Measurements from ENCODE around the gene LRRC8D.
A peak's percentile ranks its signal among the peaks of the same experiment; 100 is the strongest.

The LRRC8D gene

GRCh38 chr1:89953131-89953626 is 132.3 kb downstream of the LRRC8D start:
- H2AFZ ChIP-seq (ENCODE audit: low read depth, low read length): no peak overlapping the region
- no peak overlapping the region for H2AK5ac ChIP-seq (ENCODE audit: low read length, severe bottlenecking)
- H3K14ac ChIP-seq (ENCODE audit: low read length in 2 of 2): no peak overlapping the region
- no peaks in the 10 kb centered on the region for H3K36me3 ChIP-seq (ENCODE audit: control insufficient read depth in 1 of 2, insufficient read depth in 2 of 2, low read depth in 1 of 2, low read length in 2 of 2)
- H3K27me3 ChIP-seq (ENCODE audit: control insufficient read depth in 1 of 2, insufficient read depth in 1 of 2, low read length in 2 of 2): no peaks in the 10 kb centered on the region
- peak overlapping the region; percentile 62 for H2BK15ac ChIP-seq (ENCODE audit: low read depth, poor library complexity, severe bottlenecking)
- peak overlapping the region; percentile 36 for H2BK120ac ChIP-seq (ENCODE audit: low read depth, low read length)
- H3K27ac ChIP-seq (ENCODE audit: low read length, poor library complexity, severe bottlenecking): peak overlapping the region; percentile 87
- H3K18ac ChIP-seq (ENCODE audit: low read depth in 1 of 2, low read length in 2 of 2): peak overlapping the region in 1 of 2 experiments; percentile 40
- WGBS: 17% methylated on average over 1 of the region's 1 CpG
- no peak overlapping the region for H4K8ac ChIP-seq (ENCODE audit: low read length)
- no peak overlapping the region for H3K4me2 ChIP-seq (ENCODE audit: low read length, poor library complexity, severe bottlenecking)
- H4K91ac ChIP-seq (ENCODE audit: low read length): no peak overlapping the region
- no peak overlapping the region for H3K4ac ChIP-seq (ENCODE audit: low read depth in 1 of 2, low read length in 2 of 2)
- H3K4me3 ChIP-seq (ENCODE audit: insufficient read depth in 1 of 2, low read depth in 1 of 2, low read length in 2 of 2): no peak overlapping the region
- H3K4me1 ChIP-seq (ENCODE audit: control insufficient read depth, insufficient read depth, low read depth, low read length): peaks cover 4% of the 10 kb centered on the region
- H2BK5ac ChIP-seq (ENCODE audit: low read depth, low read length, poor library complexity, severe bottlenecking): no peak overlapping the region
- peak; percentile 67 for DNase-seq
- H3K9me3 ChIP-seq (ENCODE audit: control insufficient read depth, low read length): no peaks in the 10 kb centered on the region
- no peak overlapping the region for H3K23ac ChIP-seq (ENCODE audit: low read length in 2 of 2)
- H2BK12ac ChIP-seq (ENCODE audit: low read length in 2 of 2): peak overlapping the region; percentile 48 to 83
- H3K79me1 ChIP-seq (replicated peaks; ENCODE audit: low read length, poor library complexity, severe bottlenecking): no peaks in the 10 kb centered on the region
- peak overlapping the region; percentile 82 for H3K9ac ChIP-seq (ENCODE audit: low read length)

- H4K8ac ChIP-seq (ENCODE audit: low read length): no peak overlapping the region
- peaks cover 4% of the 10 kb centered on the region for H3K4me1 ChIP-seq (ENCODE audit: control insufficient read depth, insufficient read depth, low read depth, low read length)
- no peak overlapping the region for H2BK5ac ChIP-seq (ENCODE audit: low read depth, low read length, poor library complexity, severe bottlenecking)
- H2BK15ac ChIP-seq (ENCODE audit: low read depth, poor library complexity, severe bottlenecking): no peak overlapping the region
- peak overlapping the region; percentile 82 for H3K9ac ChIP-seq (ENCODE audit: low read length)
- H2AK5ac ChIP-seq (ENCODE audit: low read length, severe bottlenecking): peak overlapping the region; percentile 27
- no peak overlapping the region for H2BK120ac ChIP-seq (ENCODE audit: low read depth, low read length)
- no peak overlapping the region for H2BK12ac ChIP-seq (ENCODE audit: low read length in 2 of 2)
- H4K91ac ChIP-seq (ENCODE audit: low read length): no peak overlapping the region
- H2AFZ ChIP-seq (ENCODE audit: low read depth, low read length): no peak overlapping the region
- no peaks in the 10 kb centered on the region for H3K27me3 ChIP-seq (ENCODE audit: control insufficient read depth in 1 of 2, insufficient read depth in 1 of 2, low read length in 2 of 2)
- H3K23ac ChIP-seq (ENCODE audit: low read length in 2 of 2): no peak overlapping the region
- no peaks in the 10 kb centered on the region for H3K9me3 ChIP-seq (ENCODE audit: control insufficient read depth, low read length)
- H3K36me3 ChIP-seq (ENCODE audit: control insufficient read depth in 1 of 2, insufficient read depth in 2 of 2, low read depth in 1 of 2, low read length in 2 of 2): no peaks in the 10 kb centered on the region
- H3K27ac ChIP-seq (ENCODE audit: low read length, poor library complexity, severe bottlenecking): peak overlapping the region; percentile 34
- DNase-seq: no peak
- no peak overlapping the region for H3K4me2 ChIP-seq (ENCODE audit: low read length, poor library complexity, severe bottlenecking)
- no peak overlapping the region for H3K4ac ChIP-seq (ENCODE audit: low read depth in 1 of 2, low read length in 2 of 2)
- no peaks in the 10 kb centered on the region for H3K79me1 ChIP-seq (replicated peaks; ENCODE audit: low read length, poor library complexity, severe bottlenecking)
- 100% methylated on average over 1 of the region's 1 CpG for WGBS
- H3K4me3 ChIP-seq (ENCODE audit: insufficient read depth in 1 of 2, low read depth in 1 of 2, low read length in 2 of 2): no peak overlapping the region
- H3K18ac ChIP-seq (ENCODE audit: low read depth in 1 of 2, low read length in 2 of 2): peak overlapping the region in 1 of 2 experiments; percentile 60
- H3K14ac ChIP-seq (ENCODE audit: low read length in 2 of 2): no peak overlapping the region
Measured at GRCh38 chr1:89953929-89954328, 133.1 kb downstream of the LRRC8D start.

GRCh38 chr1:89954401-89954800 is 133.6 kb downstream of the LRRC8D start:
- Histone ChIP-seq H3K27ac (ENCODE audit: low read length, poor library complexity, severe bottlenecking) (no peak overlapping the region), H3K23ac (ENCODE audit: low read length in 2 of 2) (no peak overlapping the region), H3K79me1 (replicated peaks; ENCODE audit: low read length, poor library complexity, severe bottlenecking) (no peaks in the 10 kb centered on the region), H2BK15ac (ENCODE audit: low read depth, poor library complexity, severe bottlenecking) (no peak overlapping the region), H2BK12ac (ENCODE audit: low read length in 2 of 2) (no peak overlapping the region), H2AK5ac (ENCODE audit: low read length, severe bottlenecking) (no peak overlapping the region), H3K4me3 (ENCODE audit: insufficient read depth in 1 of 2, low read depth in 1 of 2, low read length in 2 of 2) (no peak overlapping the region), H4K91ac (ENCODE audit: low read length) (no peak overlapping the region), H3K9me3 (ENCODE audit: control insufficient read depth, low read length) (no peaks in the 10 kb centered on the region), H2AFZ (ENCODE audit: low read depth, low read length) (no peak overlapping the region), H3K4ac (ENCODE audit: low read depth in 1 of 2, low read length in 2 of 2) (no peak overlapping the region), H3K4me2 (ENCODE audit: low read length, poor library complexity, severe bottlenecking) (no peak overlapping the region), H3K9ac (ENCODE audit: low read length) (no peak overlapping the region), H3K18ac (ENCODE audit: low read depth in 1 of 2, low read length in 2 of 2) (no peak overlapping the region), H2BK5ac (ENCODE audit: low read depth, low read length, poor library complexity, severe bottlenecking) (no peak overlapping the region), H2BK120ac (ENCODE audit: low read depth, low read length) (no peak overlapping the region), H3K4me1 (ENCODE audit: control insufficient read depth, insufficient read depth, low read depth, low read length) (peaks cover 4% of the 10 kb centered on the region), H4K8ac (ENCODE audit: low read length) (no peak overlapping the region), H3K14ac (ENCODE audit: low read length in 2 of 2) (no peak overlapping the region), H3K36me3 (ENCODE audit: control insufficient read depth in 1 of 2, insufficient read depth in 2 of 2, low read depth in 1 of 2, low read length in 2 of 2) (no peaks in the 10 kb centered on the region), H3K27me3 (ENCODE audit: control insufficient read depth in 1 of 2, insufficient read depth in 1 of 2, low read length in 2 of 2) (no peaks in the 10 kb centered on the region)
- WGBS: 100% methylated on average over 1 of the region's 1 CpG
- no peak for DNase-seq

GRCh38 chr1:89955311-89956205 is 134.7 kb downstream of the LRRC8D start:
- Histone ChIP-seq H3K27ac (ENCODE audit: low read length, poor library complexity, severe bottlenecking) (no peak overlapping the region), H3K4me3 (ENCODE audit: insufficient read depth in 1 of 2, low read depth in 1 of 2, low read length in 2 of 2) (no peak overlapping the region), H3K14ac (ENCODE audit: low read length in 2 of 2) (no peak overlapping the region)

More at GRCh38 chr1:89955311-89956205, 134.7 kb downstream of the LRRC8D start:
- no peak overlapping the region for H2AK5ac ChIP-seq (ENCODE audit: low read length, severe bottlenecking)
- H2BK15ac ChIP-seq (ENCODE audit: low read depth, poor library complexity, severe bottlenecking): no peak overlapping the region
- no peak overlapping the region for H3K4me2 ChIP-seq (ENCODE audit: low read length, poor library complexity, severe bottlenecking)
- H3K23ac ChIP-seq (ENCODE audit: low read length in 2 of 2): no peak overlapping the region
- WGBS: 98% methylated on average over 7 of the region's 7 CpGs
- H3K9me3 ChIP-seq (ENCODE audit: control insufficient read depth, low read length): no peaks in the 10 kb centered on the region
- H2BK120ac ChIP-seq (ENCODE audit: low read depth, low read length): no peak overlapping the region
- peak overlapping the region in 1 of 2 experiments; percentile 18 for H2BK12ac ChIP-seq (ENCODE audit: low read length in 2 of 2)
- DNase-seq: no peak
- H3K36me3 ChIP-seq (ENCODE audit: control insufficient read depth in 1 of 2, insufficient read depth in 2 of 2, low read depth in 1 of 2, low read length in 2 of 2): no peaks in the 10 kb centered on the region
- H3K9ac ChIP-seq (ENCODE audit: low read length): no peak overlapping the region
- H2BK5ac ChIP-seq (ENCODE audit: low read depth, low read length, poor library complexity, severe bottlenecking): no peak overlapping the region
- H4K91ac ChIP-seq (ENCODE audit: low read length): no peak overlapping the region
- no peak overlapping the region for H3K4ac ChIP-seq (ENCODE audit: low read depth in 1 of 2, low read length in 2 of 2)
- H3K79me1 ChIP-seq (replicated peaks; ENCODE audit: low read length, poor library complexity, severe bottlenecking): no peaks in the 10 kb centered on the region
- no peak overlapping the region for H2AFZ ChIP-seq (ENCODE audit: low read depth, low read length)
- H3K4me1 ChIP-seq (ENCODE audit: control insufficient read depth, insufficient read depth, low read depth, low read length): peaks cover 4% of the 10 kb centered on the region
- H3K18ac ChIP-seq (ENCODE audit: low read depth in 1 of 2, low read length in 2 of 2): no peak overlapping the region
- no peak overlapping the region for H4K8ac ChIP-seq (ENCODE audit: low read length)
- H3K27me3 ChIP-seq (ENCODE audit: control insufficient read depth in 1 of 2, insufficient read depth in 1 of 2, low read length in 2 of 2): no peaks in the 10 kb centered on the region
